Caco-2 (cell line): ENCODE measurements around the gene GCM1. TPM values are rescaled to one million over a fixed set of nuclear protein-coding genes. Genes with fewer than 3 reads are reported as not detected.

Experiments used
- BruUV-seq: library from RNA; stranded (reverse); fragments of 400-500 nt; replicated peaks from 2 replicates; lab custom pipeline; 2021; lab: Mats Ljungman, UMichigan
- CTCF ChIA-PET: fragments of 300-600 bp; sonication (Branson Sonifier 250); formaldehyde crosslinking; loops from one replicate; lab custom pipeline; 2022; ENCODE audit warnings: antibody characterized with exemption; lab: Charles Lee
- POLR2A ChIA-PET: fragments of 300-600 bp; sonication (Branson Sonifier 250); formaldehyde crosslinking; loops from one replicate; lab custom pipeline; 2022; ENCODE audit warnings: antibody characterized with exemption; lab: Charles Lee
- DNase-seq, 2 experiments: peaks; one replicate each; pipeline versions ENCODE4 v3.0.0 to v3.0.0-alpha.2; 2020 to 2022
- H3K27me3 ChIP-seq: replicated peaks from 2 replicates; pipeline ENCODE4 v1.6.0; 2011; ENCODE audit warnings: low read length; ENCODE audit not compliant: control insufficient read depth, insufficient read depth
- H3K36me3 ChIP-seq: 2 replicates; pipeline ENCODE4 v1.5.1; 2011; ENCODE audit warnings: low read length; ENCODE audit not compliant: control insufficient read depth, insufficient read depth
- H3K4me1 ChIP-seq: fragments of 250-450 bp; sonication (Bioruptor Pico); 2 replicates; pipeline ENCODE4 v1.5.1; 2020; ENCODE audit warnings: mild to moderate bottlenecking
- H3K4me3 ChIP-seq: 2 replicates; pipeline ENCODE4 v1.5.1; 2011; ENCODE audit warnings: low read depth, mild to moderate bottlenecking, control low read depth, low read length
- H3K9me3 ChIP-seq: fragments of 250-450 bp; sonication (Bioruptor Pico); 2 replicates; pipeline ENCODE4 v1.5.1; 2020; ENCODE audit warnings: mild to moderate bottlenecking, moderate library complexity
- H3K27ac Mint-ChIP-seq: one replicate; pipeline ENCODE4 v1.8.0; 2022; ENCODE audit warnings: mixed read lengths; ENCODE audit not compliant: unreplicated experiment
- H3K27me3 Mint-ChIP-seq: one replicate; pipeline ENCODE4 v1.8.0; 2022; ENCODE audit warnings: mixed read lengths; ENCODE audit not compliant: insufficient read depth, unreplicated experiment
- H3K36me3 Mint-ChIP-seq: one replicate; pipeline ENCODE4 v1.8.0; 2022; ENCODE audit warnings: mild to moderate bottlenecking, mixed read lengths; ENCODE audit not compliant: insufficient read depth, unreplicated experiment
- H3K4me1 Mint-ChIP-seq: one replicate; pipeline ENCODE4 v1.8.0; 2022; ENCODE audit warnings: low read depth, mixed read lengths; ENCODE audit not compliant: unreplicated experiment
- H3K4me3 Mint-ChIP-seq: one replicate; pipeline ENCODE4 v1.8.0; 2022; ENCODE audit warnings: mild to moderate bottlenecking, moderate library complexity, mixed read lengths; ENCODE audit not compliant: unreplicated experiment
- H3K9me3 Mint-ChIP-seq: one replicate; pipeline ENCODE4 v1.8.0; 2022; ENCODE audit warnings: mixed read lengths; ENCODE audit not compliant: unreplicated experiment
- CTCF ChIP-seq, 2 experiments: fragments of 200-600 bp in 1 of 2; IDR thresholded peaks; 1 replicate in 1 of 2; 2 replicates in 1 of 2; pipeline versions ENCODE4 v1.5.1 to v1.8.0; 2011 to 2022; ENCODE audit warnings: antibody characterized with exemption in 1 of 2, control low read depth in 1 of 2, inconsistent platforms in 1 of 2, low read depth in 1 of 2, low read length in 1 of 2, mild to moderate bottlenecking in 1 of 2, moderate library complexity in 1 of 2; ENCODE audit not compliant: insufficient read depth in 1 of 2, severe bottlenecking in 1 of 2, unreplicated experiment in 1 of 2
- intact Hi-C: fragments of 100-400 bp; cut with micrococcal nuclease; formaldehyde crosslinking; loops from one replicate; pipeline ENCODE4 v1.10.0; 2022; ENCODE audit not compliant: unreplicated experiment
- total RNA-seq: library from RNA; stranded (reverse); gene quantifications from 2 replicates; pipeline ENCODE4 v1.2.3, GENCODE V29; 2022

The GCM1 gene
- total RNA-seq, 1 experiment from 2014 or later, result 0.79 TPM

- Mint-ChIP-seq H3K36me3 (no peaks in the 10 kb centered on the region), H3K9me3 (no peaks in the 10 kb centered on the region), H3K27ac (no peak overlapping the region), H3K4me1 (peaks cover 12% of the 10 kb centered on the region), H3K27me3 (no peaks in the 10 kb centered on the region), H3K4me3 (no peak overlapping the region)
- BruUV-seq, result no TSS peak
- Histone ChIP-seq H3K4me1 (peaks cover 4% of the 10 kb centered on the region), H3K27me3 (no peaks in the 10 kb centered on the region), H3K4me3 (no peak overlapping the region), H3K36me3 (no peaks in the 10 kb centered on the region), H3K9me3 (no peaks in the 10 kb centered on the region)
- POLR2A ChIA-PET, result no interaction called here
- no peak for DNase-seq
- CTCF ChIA-PET, result no interaction called here
- intact Hi-C loops, result no loop called here
- no peak for TF ChIP-seq CTCF (IDR thresholded peaks at IDR 0.05; ENCODE audit: insufficient read depth in 1 of 2, low read depth in 1 of 2, low read length in 1 of 2, severe bottlenecking in 1 of 2, unreplicated experiment in 1 of 2)
These were observed 19.8 kb downstream of the GCM1 start for GRCh38 chr6:53128842-53129241.

- no peaks in the 10 kb centered on the region for H3K27me3 Mint-ChIP-seq
- H3K27me3 ChIP-seq, result no peaks in the 10 kb centered on the region
- no peaks in the 10 kb centered on the region for H3K9me3 ChIP-seq
- no peak overlapping the region for H3K4me3 ChIP-seq
- no peak for TF ChIP-seq CTCF (IDR thresholded peaks at IDR 0.05; ENCODE audit: insufficient read depth in 1 of 2, low read depth in 1 of 2, low read length in 1 of 2, severe bottlenecking in 1 of 2, unreplicated experiment in 1 of 2)
- no peak overlapping the region for H3K27ac Mint-ChIP-seq
- ChIA-PET CTCF (no interaction called here), POLR2A (no interaction called here)
- no peaks in the 10 kb centered on the region for H3K36me3 Mint-ChIP-seq
- H3K9me3 Mint-ChIP-seq, result no peaks in the 10 kb centered on the region
- no peak overlapping the region for H3K4me3 Mint-ChIP-seq
- no peak for DNase-seq
- H3K4me1 ChIP-seq, result no peaks in the 10 kb centered on the region
- H3K36me3 ChIP-seq, result no peaks in the 10 kb centered on the region
- peaks cover 6% of the 10 kb centered on the region for H3K4me1 Mint-ChIP-seq
- intact Hi-C loops, result no loop called here
- no TSS peak for BruUV-seq
These were observed 23.4 kb downstream of the GCM1 start for GRCh38 chr6:53125276-53125675.

GRCh38 chr6:53124131-53124800 is 24.4 kb downstream of the GCM1 start:
- intact Hi-C loops, result no loop called here
- DNase-seq, result no peak
- H3K4me3 Mint-ChIP-seq, result no peak overlapping the region
- no peaks in the 10 kb centered on the region for H3K27me3 ChIP-seq
- no peaks in the 10 kb centered on the region for H3K9me3 Mint-ChIP-seq
- no peak overlapping the region for H3K4me3 ChIP-seq
- H3K4me1 Mint-ChIP-seq, result peaks cover 13% of the 10 kb centered on the region
- ChIA-PET CTCF (no interaction called here), POLR2A (no interaction called here)
- TF ChIP-seq CTCF (IDR thresholded peaks at IDR 0.05; ENCODE audit: insufficient read depth in 1 of 2, low read depth in 1 of 2, low read length in 1 of 2, severe bottlenecking in 1 of 2, unreplicated experiment in 1 of 2), result no peak
- H3K4me1 ChIP-seq, result peaks cover 6% of the 10 kb centered on the region
- no peaks in the 10 kb centered on the region for H3K36me3 Mint-ChIP-seq
- H3K27me3 Mint-ChIP-seq, result no peaks in the 10 kb centered on the region
- no peak overlapping the region for H3K27ac Mint-ChIP-seq
- H3K36me3 ChIP-seq, result no peaks in the 10 kb centered on the region
- no TSS peak for BruUV-seq
- no peaks in the 10 kb centered on the region for H3K9me3 ChIP-seq
